GM21717 (cell line): Measurements from ENCODE around the gene MARK2.

ENCODE experiments used
- ATAC-seq: cut with Tn5 transposase; IDR thresholded peaks from one replicate; pipeline ENCODE4 v1.9.1; 2021; ENCODE audit warnings: mild to moderate bottlenecking, moderate library complexity; ENCODE audit not compliant: unreplicated experiment

Gene MARK2

GRCh38 chr11:63907808-63908530 is 69.1 kb downstream of the MARK2 start:
- ATAC-seq: no peak

- ATAC-seq: no peak
Measured at GRCh38 chr11:63908631-63909401, 69.9 kb downstream of the MARK2 start.

GRCh38 chr11:63909591-63910506 is 70.9 kb downstream of the MARK2 start:
- ATAC-seq: no peak

GRCh38 chr11:63910675-63911074 is 71.8 kb downstream of the MARK2 start:
- no peak for ATAC-seq

GRCh38 chr11:63911440-63911839 is 72.5 kb downstream of the MARK2 start:
- ATAC-seq: no peak

GRCh38 chr11:63911876-63912275 is 73.0 kb downstream of the MARK2 start:
- no peak for ATAC-seq

GRCh38 chr11:63912678-63913077 is 73.8 kb downstream of the MARK2 start:
- ATAC-seq: no peak

- no peak for ATAC-seq
Measured at GRCh38 chr11:63913866-63914830, 75.2 kb downstream of the MARK2 start.

GRCh38 chr11:63914896-63915691 is 76.2 kb downstream of the MARK2 start:
- ATAC-seq: no peak

- ATAC-seq: no peak
Measured at GRCh38 chr11:63915961-63916836, 77.3 kb downstream of the MARK2 start.

GRCh38 chr11:63916837-63917691 is 78.2 kb downstream of the MARK2 start, which contains the start of gene RCOR2:
TSS of gene RCOR2 (minus strand) at chr11:63917164. CDS start at chr11:63916456, 708 bp downstream.
- no peak for ATAC-seq

GRCh38 chr11:63917692-63918506 is 79.0 kb downstream of the MARK2 start:
- ATAC-seq: no peak

GRCh38 chr11:63918507-63919191 is 79.7 kb downstream of the MARK2 start:
- ATAC-seq: no peak

- ATAC-seq: no peak
Measured at GRCh38 chr11:63919267-63920125, 80.6 kb downstream of the MARK2 start.
